GM12864 (cell line): ENCODE results near the gene DFFB.
"Not testable (repeated sequence)": the region's sequence is repeated elsewhere in the genome, so short reads cannot be mapped to it uniquely, and the experiment has no call there.

ENCODE experiments used
- DNase-seq: peaks from one replicate; pipeline ENCODE4 v3.0.0-alpha.2; 2011; ENCODE audit warnings: low read depth
- H3K4me3 ChIP-seq: 2 replicates; pipeline ENCODE4 v1.5.1; 2011; ENCODE audit warnings: mild to moderate bottlenecking, low read depth, low read length, control low read depth
- TF ChIP-seq, protein P1 (sequence below): IDR thresholded peaks from 2 replicates; pipeline ENCODE4 v1.5.1; 2011; ENCODE audit warnings: low read depth, mild to moderate bottlenecking, moderate library complexity, low read length, control low read depth, inconsistent platforms; ENCODE audit errors: missing control alignments

The DFFB gene

DNA sequence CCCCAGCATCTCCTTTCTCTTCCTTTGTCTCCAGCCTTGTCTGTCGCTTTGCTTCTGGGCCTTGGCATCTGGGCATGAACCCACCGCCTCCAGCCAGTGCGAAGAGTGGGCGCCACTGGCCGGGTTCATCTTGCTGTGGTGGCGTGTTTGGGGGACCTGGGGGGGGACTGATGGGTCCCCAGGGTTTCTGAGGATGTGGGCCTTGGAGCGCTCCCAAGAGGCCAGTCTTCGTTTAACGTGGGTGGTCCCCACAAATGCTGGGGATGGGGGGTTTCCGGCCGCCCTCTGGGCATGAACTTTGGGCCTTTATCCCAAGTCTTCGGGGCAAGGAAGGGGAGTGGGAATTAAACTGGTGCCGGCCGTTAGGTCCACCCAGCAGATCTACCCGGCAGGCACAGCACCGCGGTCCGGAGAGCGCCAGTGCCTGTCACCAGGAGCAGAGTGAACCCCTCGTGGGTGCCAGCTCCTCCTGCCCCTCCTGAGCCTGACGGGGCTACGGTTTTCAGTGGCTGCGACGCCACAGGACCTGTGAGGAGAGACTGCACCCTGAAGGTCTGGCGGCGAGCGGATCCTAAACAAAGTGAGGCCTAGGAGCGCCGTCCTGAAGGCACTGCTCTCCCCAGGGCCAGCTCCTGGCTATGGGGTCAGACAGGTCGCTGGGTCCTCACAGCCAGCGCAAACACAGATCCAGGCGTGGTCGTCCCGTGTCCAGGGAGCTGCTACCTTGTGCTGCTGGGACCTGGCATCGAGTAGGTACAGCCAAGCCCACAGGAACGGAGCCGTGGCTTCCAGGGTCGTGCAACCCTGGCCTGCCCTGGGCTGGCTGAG lies 54.9 kb downstream of the DFFB start:
- DNase-seq: no peak
- H3K4me3 ChIP-seq: no peak overlapping the region
- TF ChIP-seq, protein P1, sequence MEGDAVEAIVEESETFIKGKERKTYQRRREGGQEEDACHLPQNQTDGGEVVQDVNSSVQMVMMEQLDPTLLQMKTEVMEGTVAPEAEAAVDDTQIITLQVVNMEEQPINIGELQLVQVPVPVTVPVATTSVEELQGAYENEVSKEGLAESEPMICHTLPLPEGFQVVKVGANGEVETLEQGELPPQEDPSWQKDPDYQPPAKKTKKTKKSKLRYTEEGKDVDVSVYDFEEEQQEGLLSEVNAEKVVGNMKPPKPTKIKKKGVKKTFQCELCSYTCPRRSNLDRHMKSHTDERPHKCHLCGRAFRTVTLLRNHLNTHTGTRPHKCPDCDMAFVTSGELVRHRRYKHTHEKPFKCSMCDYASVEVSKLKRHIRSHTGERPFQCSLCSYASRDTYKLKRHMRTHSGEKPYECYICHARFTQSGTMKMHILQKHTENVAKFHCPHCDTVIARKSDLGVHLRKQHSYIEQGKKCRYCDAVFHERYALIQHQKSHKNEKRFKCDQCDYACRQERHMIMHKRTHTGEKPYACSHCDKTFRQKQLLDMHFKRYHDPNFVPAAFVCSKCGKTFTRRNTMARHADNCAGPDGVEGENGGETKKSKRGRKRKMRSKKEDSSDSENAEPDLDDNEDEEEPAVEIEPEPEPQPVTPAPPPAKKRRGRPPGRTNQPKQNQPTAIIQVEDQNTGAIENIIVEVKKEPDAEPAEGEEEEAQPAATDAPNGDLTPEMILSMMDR: no peak

GRCh38 chr1:3912809-3913685 lies 55.8 kb downstream of the DFFB start:
- H3K4me3 ChIP-seq: no peak overlapping the region

DNA sequence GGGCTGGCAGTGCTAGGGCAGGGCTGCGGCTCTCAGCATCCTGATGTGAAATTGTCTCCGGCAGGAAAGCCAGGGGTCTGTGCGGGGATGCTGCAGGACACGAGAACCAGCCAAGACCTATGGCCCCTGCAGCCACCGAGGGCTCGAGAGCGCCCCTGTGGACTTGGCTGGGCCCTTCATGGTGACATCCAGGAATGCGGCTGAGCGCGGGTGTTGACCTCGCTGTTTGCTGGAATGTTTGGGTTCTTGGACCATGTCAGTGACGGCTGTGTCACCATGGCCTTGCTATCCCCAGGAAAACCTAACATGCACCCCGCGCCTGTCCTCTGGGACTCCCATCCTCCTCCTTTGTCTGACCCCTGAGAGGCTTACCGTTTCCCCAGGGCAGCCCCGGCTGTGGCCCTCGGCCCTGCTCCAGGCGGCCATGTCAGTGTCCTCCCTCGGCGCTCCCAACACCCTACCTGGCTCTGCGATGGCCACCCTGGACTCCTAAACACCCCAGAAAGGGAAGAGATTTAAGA lies 57.1 kb downstream of the DFFB start:
- H3K4me3 ChIP-seq: no peak overlapping the region
- no peak for DNase-seq
- TF ChIP-seq, protein P1: no peak

More at GRCh38 chr1:3912809-3913685, 55.8 kb downstream of the DFFB start:
- TF ChIP-seq, protein P1: no peak
- no peak for DNase-seq

- DNase-seq: no peak
- no peak overlapping the region for H3K4me3 ChIP-seq
- TF ChIP-seq, protein P1: no peak
These were observed 57.6 kb downstream of the DFFB start for GRCh38 chr1:3914911-3915310.

GRCh38 chr1:3915551-3916121 lies 58.4 kb downstream of the DFFB start:
- DNase-seq: no peak
- H3K4me3 ChIP-seq: no peak overlapping the region
- TF ChIP-seq, protein P1: no peak

GRCh38 chr1:3917761-3918160 lies 60.5 kb downstream of the DFFB start:
- DNase-seq: no peak
- H3K4me3 ChIP-seq: no peak overlapping the region
- TF ChIP-seq, protein P1: no peak

GRCh38 chr1:3918359-3918758 lies 61.1 kb downstream of the DFFB start:
- H3K4me3 ChIP-seq, DNase-seq: not testable (repeated sequence)
